ENCODE results near the gene ALOX5AP. TPM values are rescaled to one million over a fixed set of nuclear protein-coding genes. Genes with fewer than 3 reads are reported as not detected.

Gene ALOX5AP
- total RNA-seq, 1 donor from 2014 or later, result not detected

DNA sequence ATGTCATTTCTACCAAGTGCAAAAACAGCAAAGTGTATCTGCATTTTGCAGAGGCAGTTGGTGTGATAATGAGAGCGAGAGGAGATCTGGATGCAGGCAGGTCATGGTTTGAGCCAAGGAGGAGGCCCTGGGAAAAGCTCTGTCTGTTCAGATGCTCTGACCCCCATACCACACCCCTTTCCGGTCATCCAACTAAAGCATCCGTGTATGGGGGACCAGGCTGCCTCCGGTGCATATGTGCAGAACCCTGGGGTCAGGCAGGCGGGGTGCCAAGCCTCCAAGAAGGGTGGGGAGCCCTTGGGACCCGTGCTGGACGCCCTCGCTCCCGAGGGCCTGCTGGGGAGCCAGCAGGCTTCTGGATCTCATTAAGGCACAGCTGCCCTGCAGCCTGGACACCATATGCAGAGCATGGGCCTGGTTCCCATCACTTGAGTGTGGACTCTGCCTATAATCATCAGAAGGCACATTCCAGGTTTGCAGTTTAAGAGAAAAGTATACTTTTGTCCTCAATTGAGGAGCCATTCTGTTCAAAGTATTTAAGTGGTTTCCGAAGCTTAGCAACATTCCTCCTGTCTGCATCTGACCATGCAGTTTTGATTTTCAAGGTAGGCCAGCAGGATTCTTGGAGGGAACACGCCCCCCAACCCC, 56.1 kb downstream of the ALOX5AP start:
- peaks cover 3% of the 10 kb centered on the region for H3K9me3 Mint-ChIP-seq
- H3K4me1 ChIP-seq, result no peaks in the 10 kb centered on the region
- no peak for DNase-seq (ENCODE audit: low spot score)
- H3K27ac ChIP-seq, result no peak overlapping the region
- peaks cover 6% of the 10 kb centered on the region for H3K27me3 Mint-ChIP-seq (ENCODE audit: insufficient read depth, low read depth)
- H3K4me3 ChIP-seq, result no peak overlapping the region
- no peak overlapping the region for H3K4me2 ChIP-seq
- H3K36me3 ChIP-seq, result no peaks in the 10 kb centered on the region
- H3K9ac ChIP-seq, result no peak overlapping the region
- H4K20me1 ChIP-seq (ENCODE audit: low read depth), result no peaks in the 10 kb centered on the region
- H3K4me3 Mint-ChIP-seq, result no peak overlapping the region
- no peaks in the 10 kb centered on the region for H3K36me3 Mint-ChIP-seq
- H3F3A ChIP-seq (ENCODE audit: low read depth), result no peaks in the 10 kb centered on the region
- peaks cover 39% of the 10 kb centered on the region for H3K4me1 Mint-ChIP-seq
- TF ChIP-seq, protein P1, sequence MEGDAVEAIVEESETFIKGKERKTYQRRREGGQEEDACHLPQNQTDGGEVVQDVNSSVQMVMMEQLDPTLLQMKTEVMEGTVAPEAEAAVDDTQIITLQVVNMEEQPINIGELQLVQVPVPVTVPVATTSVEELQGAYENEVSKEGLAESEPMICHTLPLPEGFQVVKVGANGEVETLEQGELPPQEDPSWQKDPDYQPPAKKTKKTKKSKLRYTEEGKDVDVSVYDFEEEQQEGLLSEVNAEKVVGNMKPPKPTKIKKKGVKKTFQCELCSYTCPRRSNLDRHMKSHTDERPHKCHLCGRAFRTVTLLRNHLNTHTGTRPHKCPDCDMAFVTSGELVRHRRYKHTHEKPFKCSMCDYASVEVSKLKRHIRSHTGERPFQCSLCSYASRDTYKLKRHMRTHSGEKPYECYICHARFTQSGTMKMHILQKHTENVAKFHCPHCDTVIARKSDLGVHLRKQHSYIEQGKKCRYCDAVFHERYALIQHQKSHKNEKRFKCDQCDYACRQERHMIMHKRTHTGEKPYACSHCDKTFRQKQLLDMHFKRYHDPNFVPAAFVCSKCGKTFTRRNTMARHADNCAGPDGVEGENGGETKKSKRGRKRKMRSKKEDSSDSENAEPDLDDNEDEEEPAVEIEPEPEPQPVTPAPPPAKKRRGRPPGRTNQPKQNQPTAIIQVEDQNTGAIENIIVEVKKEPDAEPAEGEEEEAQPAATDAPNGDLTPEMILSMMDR (IDR thresholded peaks at IDR 0.05), result no peak
- TF ChIP-seq EZH2phosphoT487 (IDR thresholded peaks at IDR 0.05), result no peak
- no peak for TF ChIP-seq EZH2 (IDR thresholded peaks at IDR 0.05)
- H3K79me2 ChIP-seq (ENCODE audit: low read depth), result no peaks in the 10 kb centered on the region
- no peaks in the 10 kb centered on the region for H3K27me3 ChIP-seq
- H3K9me3 ChIP-seq (ENCODE audit: low read depth), result no peaks in the 10 kb centered on the region
- H2AFZ ChIP-seq (replicated peaks), result no peak overlapping the region
- H3K27ac Mint-ChIP-seq, result no peak overlapping the region

DNA sequence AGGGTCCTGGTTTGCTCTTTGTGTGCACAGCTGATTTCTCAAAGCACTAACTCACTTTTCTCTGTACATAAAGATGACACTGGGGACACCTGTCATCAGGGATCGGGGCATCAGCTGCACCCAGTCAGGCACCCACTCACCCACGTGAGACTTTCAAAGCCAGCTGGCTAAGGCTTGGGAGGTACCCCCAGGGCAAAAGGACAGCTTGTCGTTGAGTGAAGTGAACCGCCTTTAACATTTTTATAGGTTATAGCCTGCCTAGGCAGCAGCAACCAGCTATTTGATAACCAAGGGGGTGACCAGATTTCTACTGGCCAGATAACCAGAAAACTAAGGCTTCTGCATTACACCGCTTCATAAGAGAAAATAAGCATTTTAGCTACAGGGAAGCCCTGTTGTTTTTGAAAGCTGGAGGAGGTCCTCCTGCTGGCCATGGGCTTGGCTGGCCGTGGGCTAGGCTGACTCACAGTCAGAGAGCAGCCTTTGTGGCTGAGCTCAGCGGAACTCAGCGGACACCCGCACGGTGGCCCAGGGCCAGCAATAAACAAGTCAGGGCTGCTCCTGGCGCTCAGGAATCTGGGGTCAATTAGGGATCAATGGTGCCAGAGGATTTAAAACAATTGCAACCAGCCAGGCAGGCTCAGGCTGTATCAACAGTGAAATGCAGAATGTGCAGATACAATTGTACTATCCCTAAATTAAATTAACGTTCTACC, 57.1 kb downstream of the ALOX5AP start:
- no peak overlapping the region for H3K4me3 ChIP-seq
- Mint-ChIP-seq H3K9me3 (peaks cover 3% of the 10 kb centered on the region), H3K36me3 (no peaks in the 10 kb centered on the region), H3K4me3 (no peak overlapping the region), H3K27ac (peak overlapping the region; percentile 35), H3K27me3 (ENCODE audit: insufficient read depth, low read depth) (peaks cover 11% of the 10 kb centered on the region), H3K4me1 (peaks cover 36% of the 10 kb centered on the region)
- no peak overlapping the region for H3K27ac ChIP-seq
- no peaks in the 10 kb centered on the region for H4K20me1 ChIP-seq (ENCODE audit: low read depth)
- H2AFZ ChIP-seq (replicated peaks), result no peak overlapping the region
- DNase-seq (ENCODE audit: low spot score), result peak; percentile 64
- TF ChIP-seq EZH2phosphoT487 (IDR thresholded peaks at IDR 0.05) (no peak), EZH2 (IDR thresholded peaks at IDR 0.05) (no peak)
- TF ChIP-seq, protein P1 (IDR thresholded peaks at IDR 0.05), result no peak
- H3K4me1 ChIP-seq, result no peaks in the 10 kb centered on the region
- H3K9me3 ChIP-seq (ENCODE audit: low read depth), result no peaks in the 10 kb centered on the region
- H3K36me3 ChIP-seq, result no peaks in the 10 kb centered on the region
- no peaks in the 10 kb centered on the region for H3K27me3 ChIP-seq
- H3K9ac ChIP-seq, result no peak overlapping the region
- no peaks in the 10 kb centered on the region for H3K79me2 ChIP-seq (ENCODE audit: low read depth)
- H3F3A ChIP-seq (ENCODE audit: low read depth), result no peaks in the 10 kb centered on the region
- H3K4me2 ChIP-seq, result no peak overlapping the region

DNA sequence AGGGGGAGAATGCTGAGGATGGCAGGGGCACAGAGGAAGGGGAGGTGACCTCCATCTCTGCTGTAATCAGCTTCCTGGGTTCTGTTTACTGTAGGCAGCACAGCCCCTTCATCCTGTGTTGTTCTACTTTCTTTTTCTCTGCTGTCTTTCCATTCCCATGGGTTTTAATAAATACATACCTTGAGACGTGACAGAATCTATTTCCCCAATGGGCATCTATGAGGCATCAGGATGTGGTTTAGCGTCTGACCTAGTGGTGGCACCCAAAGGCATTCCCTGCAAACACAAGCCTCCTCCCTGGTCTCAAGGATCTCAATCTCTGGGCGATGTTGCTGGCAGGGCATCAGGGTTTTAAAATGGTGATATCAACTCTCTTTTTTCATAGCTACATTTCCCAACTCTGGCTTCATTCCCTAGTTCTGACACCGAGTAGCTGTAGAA, 60.8 kb downstream of the ALOX5AP start:
- no peaks in the 10 kb centered on the region for H4K20me1 ChIP-seq (ENCODE audit: low read depth)
- H3K79me2 ChIP-seq (ENCODE audit: low read depth), result no peaks in the 10 kb centered on the region
- H3K9me3 ChIP-seq (ENCODE audit: low read depth), result no peaks in the 10 kb centered on the region
- no peak overlapping the region for H3K4me2 ChIP-seq
- no peak overlapping the region for H3K9ac ChIP-seq
- Mint-ChIP-seq H3K9me3 (peaks cover 3% of the 10 kb centered on the region), H3K36me3 (no peaks in the 10 kb centered on the region), H3K27ac (no peak overlapping the region), H3K4me3 (no peak overlapping the region), H3K27me3 (ENCODE audit: insufficient read depth, low read depth) (peaks cover 16% of the 10 kb centered on the region), H3K4me1 (peaks cover 38% of the 10 kb centered on the region)
- H3K4me3 ChIP-seq, result no peak overlapping the region
- no peaks in the 10 kb centered on the region for H3K27me3 ChIP-seq
- peaks cover 16% of the 10 kb centered on the region for H3K4me1 ChIP-seq
- H3K27ac ChIP-seq, result no peak overlapping the region
- TF ChIP-seq EZH2phosphoT487 (IDR thresholded peaks at IDR 0.05) (no peak), EZH2 (IDR thresholded peaks at IDR 0.05) (no peak)
- TF ChIP-seq, protein P1 (IDR thresholded peaks at IDR 0.05), result no peak
- DNase-seq (ENCODE audit: low spot score), result no peak
- no peaks in the 10 kb centered on the region for H3F3A ChIP-seq (ENCODE audit: low read depth)
- H3K36me3 ChIP-seq, result no peaks in the 10 kb centered on the region
- no peak overlapping the region for H2AFZ ChIP-seq (replicated peaks)
